HG03565 (cell line): ENCODE data around the gene CFAP74.

Source experiments
- ATAC-seq: cut with Tn5 transposase; IDR thresholded peaks from one replicate; pipeline ENCODE4 v1.9.1; 2021; ENCODE audit warnings: mild to moderate bottlenecking, moderate library complexity; ENCODE audit not compliant: unreplicated experiment

CFAP74 gene

DNA sequence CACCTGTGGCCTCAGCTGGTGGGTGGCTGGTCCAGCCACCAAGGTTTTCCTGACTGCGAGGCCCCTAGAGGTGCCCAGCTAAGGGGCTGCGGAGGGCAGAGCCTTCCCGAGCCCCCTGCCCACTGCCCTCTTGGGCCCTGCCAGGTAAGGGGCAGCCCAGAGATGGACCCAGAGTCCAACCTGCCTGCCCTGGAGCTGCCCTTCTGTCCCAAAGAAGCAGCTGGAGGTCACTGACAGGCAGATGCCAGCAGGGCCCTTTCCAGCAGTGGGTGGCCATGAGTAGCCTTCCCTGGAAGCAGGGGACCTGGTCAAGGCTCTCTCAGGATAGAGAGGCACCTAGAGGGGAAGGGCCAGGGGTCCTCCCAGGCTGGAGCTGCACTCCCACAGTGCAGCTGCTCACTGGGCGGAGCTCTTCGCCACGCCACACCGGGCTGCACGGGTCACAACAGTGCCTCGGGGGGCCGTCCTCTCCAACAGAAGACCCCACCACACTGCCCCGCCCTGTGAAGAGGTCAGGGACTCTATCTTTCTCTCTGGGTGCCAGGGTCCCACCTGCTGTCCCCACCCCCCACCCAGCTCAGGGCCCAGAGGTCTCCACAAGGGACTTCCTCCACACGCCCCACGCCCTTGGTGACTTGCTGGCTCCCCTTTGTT, 101.8 kb downstream of the CFAP74 start:
- no peak for ATAC-seq

DNA sequence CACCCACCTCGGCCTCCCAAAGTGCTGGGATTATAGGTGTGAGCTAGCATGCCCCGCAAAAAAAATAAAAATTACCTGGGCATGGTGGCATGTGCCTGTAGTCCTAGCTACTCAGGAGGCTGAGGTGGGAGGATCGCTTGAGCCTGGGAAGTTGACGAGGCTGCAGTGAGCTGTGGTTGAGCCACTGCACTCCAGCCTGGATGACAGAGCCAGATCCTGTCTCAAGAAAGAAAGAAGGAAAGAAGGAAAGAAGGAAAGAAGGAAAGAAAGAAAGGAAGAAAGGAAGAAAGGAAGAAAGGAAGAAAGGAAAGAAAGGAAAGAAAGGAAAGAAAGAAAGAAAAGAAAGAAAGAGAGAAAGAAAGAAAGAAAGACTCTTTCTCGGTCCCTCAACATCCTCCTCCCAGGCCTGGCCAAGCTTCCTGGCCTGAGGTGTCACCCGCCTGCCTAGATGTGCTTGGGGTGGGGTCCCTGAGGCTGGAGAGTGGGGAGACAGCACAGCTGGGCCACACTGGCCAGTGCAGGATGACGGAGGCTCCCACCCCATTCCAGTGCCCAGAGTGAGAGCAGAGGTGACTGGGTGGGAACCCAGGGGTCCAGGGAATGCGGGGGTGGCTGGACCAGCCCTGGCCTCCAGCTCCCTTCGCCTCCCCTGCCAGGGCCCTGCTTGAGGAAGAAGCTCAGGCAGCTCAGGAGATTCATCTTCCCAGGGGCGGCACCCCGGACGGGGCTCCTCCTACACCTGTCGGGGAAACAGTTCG, 102.5 kb downstream of the CFAP74 start:
- no peak for ATAC-seq

DNA sequence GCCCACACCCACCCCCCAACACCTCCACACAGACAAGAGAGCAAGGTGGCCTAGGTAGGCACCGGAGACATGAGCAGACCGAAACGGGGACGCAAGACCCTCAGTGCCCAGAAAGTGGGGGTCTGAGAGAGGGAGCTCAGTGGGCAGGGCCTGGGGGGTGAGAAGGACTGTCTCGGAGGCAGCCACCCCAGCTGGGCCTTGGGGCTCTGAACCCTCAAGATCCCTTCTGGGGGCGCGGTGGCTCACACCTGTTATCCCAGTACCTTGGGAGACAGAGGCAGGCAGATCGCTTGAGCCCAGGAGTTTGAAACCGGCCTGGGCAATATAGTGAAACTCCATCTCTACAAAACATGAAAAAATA, 103.6 kb downstream of the CFAP74 start:
- ATAC-seq: no peak

DNA sequence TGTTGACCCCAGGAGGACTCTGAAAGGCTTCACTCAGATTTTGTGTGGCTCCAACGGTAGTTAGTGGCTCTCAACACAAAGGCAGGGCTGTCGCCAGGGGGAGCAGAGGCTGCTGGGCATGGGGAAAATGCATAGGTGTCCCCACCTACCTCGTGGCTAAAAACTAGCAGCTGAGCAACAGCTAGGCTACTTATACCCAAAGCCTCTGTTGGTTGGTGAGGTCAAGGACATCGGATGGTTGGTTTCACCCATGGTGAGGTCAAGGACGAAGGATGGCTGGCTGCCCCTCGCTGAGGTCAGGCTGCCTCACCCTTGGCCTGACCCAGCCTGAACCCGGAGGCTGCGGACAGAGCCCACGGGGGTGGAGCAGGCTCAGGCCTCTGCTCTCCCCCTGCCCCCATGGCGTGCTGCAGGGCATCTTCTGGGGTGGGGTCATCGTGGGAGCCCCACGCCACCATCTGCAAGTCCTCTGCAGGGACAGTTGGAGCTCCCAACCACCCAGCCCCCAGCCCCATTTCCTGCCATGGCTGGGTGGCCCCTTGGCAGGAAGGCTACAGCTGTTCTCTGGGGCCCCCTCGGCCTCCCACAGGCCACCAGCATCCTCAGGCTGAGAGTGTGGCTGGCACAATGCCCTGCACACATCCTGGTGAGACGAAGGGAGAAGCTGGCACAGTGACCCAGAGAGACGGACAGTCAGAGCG, 104.2 kb downstream of the CFAP74 start:
- ATAC-seq: no peak

DNA sequence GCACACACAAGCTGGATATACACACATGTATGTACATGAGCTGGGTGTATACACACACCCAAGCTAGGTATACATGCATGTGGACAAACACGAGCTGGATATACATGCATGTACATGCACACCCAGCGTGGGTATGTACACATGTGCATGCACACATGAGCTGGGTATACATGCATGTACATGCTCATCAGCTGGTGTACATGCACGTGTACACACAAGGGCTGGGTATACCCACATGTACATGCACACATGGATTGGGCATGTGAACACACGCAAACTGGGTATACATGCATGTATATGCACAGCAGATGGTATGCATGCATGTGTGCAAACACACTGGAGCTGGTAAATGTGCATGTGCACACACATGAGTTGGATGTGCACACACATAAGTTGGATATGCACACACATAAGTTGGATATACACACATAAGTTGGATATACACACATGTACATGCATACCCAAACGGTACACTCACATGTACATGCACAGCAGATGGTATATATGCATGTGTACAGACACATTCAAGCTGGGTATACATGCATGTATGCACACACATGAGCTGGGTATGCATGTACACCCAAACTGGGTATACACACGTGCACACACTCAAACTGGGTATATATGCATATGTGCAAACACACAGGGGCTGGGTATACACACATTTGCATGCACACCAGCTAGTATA, 105.2 kb downstream of the CFAP74 start:
- no peak for ATAC-seq

DNA sequence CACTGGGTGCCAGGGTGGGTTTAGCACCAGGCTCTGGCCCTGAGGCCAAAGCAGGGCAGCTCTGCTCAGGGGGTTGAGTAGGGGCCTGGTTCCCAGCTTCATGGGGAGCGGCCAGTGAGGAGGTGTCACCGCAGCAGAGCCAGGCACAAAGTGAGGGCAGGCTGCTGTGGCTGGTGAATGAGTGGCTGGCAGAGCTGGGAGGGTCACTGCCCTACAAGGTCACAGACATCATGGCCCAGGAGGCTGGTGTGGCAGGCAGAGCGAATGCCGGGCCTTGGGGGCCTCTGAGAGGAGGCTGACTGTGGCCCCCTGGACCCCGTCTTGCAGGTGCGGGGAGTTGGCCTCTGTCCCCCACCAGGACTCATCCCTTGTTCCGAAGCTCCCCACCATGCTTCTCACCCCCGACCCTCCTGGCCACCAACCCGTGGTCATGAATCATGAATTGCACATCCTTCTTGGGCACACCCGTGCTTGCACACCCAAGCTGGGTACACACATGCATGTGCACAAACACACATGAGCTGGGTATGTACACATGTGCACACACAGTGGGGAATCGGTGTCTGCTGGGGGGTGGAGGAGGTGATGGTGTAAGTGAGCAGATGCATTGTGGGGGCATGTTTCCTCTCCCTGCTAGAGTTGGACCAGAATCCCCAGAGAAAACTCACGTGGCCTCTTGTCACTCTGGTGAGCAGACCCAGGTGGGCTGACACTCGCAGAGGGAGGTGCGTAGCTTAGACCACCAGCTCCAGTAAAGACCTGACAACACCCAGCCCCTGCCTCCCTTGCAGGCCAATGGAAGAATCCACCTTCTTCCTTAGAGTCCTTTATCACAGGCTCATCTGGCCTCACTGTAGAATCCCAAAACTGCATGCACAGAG, 107.9 kb downstream of the CFAP74 start:
- no peak for ATAC-seq

DNA sequence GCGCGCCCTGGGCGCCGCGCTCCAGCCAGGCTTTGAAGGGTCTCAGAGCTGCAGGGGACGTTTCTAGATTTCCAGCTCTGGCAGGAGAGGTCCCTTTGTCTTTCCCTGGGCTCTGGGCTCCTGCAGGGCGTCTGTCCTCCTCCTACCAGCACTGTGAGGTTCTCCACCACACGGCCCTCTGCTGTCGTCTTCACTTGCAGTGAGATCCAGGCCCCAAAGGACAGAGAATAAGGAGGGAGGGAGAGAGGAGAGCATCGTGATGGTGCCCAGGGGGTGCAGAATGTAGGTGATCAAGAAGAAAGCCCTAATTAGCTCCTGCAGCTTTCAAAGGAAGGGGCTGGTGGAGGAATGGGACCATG, 108.5 kb downstream of the CFAP74 start:
- ATAC-seq: no peak

DNA sequence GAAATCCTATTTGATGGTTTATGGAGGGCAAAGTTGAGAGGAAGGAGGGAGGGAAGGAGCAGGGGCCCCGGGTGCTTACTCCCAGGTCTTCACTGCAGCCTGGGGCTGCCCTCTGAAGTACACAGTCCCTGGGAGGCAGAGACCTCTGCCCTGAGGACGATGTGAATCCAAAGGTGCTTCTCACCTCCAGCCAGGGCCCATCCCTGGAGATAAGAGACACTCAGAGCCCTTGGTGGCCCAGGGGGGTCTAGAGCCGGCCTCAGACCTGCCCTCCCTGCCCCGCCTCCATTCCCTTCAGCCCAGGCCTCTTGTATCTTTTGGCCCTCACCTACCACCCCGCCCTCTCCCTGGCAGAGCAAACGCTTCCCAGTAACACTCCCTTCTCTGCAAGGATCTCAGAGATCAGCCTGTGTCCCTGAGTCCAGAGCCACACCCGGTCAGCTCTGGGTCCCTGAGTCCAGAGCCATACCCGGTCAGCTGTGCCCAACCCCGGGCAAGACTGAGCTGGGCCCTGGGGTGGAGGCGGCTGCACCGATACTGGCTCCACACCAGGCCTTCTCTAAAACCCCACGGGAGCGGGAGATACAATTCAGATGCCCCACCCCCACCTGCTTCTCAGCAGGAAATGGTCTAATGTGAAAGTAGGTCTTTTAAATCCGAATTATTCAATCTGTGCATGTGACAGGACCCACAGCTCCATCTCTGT, 109.1 kb downstream of the CFAP74 start:
- no peak for ATAC-seq

DNA sequence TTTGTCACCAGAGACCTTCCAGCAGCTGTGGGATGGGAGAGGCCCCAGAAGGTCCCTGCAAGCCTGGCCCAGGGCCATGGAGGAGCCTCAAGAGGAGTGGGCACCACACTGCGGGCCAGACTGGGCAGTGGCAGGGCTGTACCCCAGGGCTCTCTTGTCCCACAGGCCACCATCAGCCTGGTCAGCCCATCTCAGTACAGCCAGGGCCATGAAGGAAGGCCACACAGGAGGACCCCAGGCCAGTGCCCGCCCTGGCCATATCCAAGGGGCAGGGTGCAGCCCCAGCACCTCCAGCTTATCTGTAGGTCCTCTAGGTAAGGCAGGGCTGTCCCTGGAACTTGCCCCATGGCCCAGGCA, 109.6 kb downstream of the CFAP74 start:
- ATAC-seq: no peak

DNA sequence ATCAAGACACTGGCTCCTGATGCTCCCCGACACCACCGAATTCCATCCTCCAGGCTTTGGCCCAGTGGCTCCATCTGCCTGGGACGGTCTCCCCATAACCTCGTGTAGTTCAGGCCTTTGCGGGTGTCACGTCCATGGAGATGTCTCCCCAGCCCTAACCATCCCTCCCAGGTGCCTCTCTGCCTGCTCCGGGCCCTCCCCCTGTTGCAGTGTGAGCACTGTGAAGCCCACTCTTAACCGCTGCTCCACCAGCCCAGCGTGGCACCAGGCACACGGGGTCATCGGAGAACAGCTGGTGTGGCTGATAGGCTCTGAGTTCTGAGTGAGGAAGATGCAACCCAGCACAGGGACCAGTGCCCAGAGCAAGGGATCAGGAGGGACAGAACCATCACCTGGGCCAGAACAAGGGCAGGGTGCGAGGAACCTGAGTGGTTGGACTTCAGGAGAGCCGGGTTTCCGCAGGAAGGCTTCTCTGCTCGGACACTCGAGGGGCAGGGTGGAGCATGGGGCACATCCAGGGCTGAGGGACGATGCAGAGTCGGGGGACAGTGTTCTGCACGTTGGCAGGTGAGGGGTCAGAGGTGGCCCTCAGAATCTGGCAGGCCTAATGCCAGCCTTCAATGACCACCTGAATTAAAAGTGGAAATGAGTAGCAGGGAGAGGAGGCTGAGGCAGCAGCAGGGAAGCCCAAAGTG, 110.1 kb downstream of the CFAP74 start:
- ATAC-seq: no peak

DNA sequence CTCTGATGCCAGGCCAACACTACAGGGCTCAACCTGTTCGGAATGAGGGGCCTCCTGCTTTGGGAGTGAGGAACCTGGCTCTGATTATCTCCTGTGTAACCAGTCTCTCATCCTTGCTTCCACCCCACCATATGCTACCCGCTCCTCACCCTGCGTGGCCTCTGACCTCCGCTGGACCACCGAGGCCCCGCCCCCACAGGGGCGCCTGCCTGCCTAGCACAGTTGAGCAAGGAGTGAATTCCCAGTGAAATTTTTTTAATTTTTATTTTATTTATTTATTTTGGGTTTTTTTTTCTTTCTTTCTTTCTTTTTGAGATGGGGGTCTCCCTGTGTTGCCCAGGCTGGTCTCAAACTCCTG, 110.8 kb downstream of the CFAP74 start:
- no peak for ATAC-seq

DNA sequence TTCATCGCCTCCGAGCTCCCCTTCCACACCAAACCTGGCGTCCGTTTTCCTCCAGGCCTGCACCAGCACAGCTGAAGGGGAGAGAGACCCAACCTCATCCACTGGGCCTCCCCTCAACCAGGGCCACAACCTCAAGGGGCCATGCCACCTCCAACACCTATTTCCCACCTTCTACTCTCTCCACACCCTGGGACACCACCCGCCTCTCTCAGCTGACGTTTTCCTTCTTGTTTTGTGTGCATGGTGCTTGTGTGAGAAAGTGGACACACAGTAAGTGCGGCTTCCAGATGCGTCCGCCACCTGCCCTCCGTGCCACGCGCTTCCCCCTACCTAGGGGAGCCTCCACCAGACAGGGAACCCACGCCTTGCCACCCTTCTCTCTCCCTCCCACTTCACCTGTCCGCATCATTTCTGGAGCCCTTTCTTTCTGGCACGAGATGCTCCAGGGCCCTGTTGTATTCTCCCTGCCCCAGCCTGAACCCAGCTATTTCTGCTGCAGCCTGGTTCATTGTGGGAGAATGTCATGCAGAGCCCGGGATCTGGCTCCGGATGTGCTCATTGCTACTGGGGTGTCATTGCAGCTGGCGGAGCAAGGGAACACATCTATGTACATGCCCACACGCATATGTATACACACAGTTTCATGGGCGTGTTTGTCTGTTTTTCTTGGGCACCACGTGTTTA, 111.4 kb downstream of the CFAP74 start:
- no peak for ATAC-seq

DNA sequence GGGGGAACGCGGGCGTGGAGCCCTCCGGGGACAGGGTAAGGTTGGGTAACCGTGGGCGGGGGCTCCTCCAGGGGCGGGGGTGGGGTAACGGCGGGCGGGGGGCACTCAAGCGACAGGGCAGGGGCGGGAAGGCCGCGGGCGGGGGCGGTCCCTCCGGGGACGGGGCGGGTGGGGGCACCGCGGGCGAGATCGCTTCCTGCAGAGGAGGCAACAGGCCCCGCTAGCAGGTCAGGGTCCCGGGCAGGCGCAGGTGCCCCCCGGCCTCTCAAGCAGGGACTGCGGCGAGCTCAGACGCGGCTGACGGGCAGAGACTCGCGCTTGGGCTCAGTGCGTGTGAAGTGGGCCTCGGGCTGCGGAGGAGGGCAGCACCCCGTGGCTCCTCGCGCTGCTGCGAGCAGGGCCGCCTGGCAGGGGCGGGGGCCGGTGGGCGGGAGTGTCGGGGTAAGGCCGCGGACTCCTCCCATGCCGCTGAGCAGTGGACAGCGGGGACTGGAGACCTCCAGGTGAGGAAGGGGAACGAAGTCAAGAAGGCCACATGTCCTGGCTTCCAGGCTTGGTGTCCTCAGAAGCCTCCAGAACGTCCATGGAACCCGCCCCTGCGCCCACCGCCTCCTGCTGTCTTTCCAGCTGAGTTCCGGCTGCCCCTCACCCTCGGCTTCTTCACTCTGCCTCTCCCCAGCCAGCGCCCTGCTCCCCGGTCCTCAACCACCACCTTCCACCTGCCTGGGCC, 112.1 kb downstream of the CFAP74 start:
- no peak for ATAC-seq

DNA sequence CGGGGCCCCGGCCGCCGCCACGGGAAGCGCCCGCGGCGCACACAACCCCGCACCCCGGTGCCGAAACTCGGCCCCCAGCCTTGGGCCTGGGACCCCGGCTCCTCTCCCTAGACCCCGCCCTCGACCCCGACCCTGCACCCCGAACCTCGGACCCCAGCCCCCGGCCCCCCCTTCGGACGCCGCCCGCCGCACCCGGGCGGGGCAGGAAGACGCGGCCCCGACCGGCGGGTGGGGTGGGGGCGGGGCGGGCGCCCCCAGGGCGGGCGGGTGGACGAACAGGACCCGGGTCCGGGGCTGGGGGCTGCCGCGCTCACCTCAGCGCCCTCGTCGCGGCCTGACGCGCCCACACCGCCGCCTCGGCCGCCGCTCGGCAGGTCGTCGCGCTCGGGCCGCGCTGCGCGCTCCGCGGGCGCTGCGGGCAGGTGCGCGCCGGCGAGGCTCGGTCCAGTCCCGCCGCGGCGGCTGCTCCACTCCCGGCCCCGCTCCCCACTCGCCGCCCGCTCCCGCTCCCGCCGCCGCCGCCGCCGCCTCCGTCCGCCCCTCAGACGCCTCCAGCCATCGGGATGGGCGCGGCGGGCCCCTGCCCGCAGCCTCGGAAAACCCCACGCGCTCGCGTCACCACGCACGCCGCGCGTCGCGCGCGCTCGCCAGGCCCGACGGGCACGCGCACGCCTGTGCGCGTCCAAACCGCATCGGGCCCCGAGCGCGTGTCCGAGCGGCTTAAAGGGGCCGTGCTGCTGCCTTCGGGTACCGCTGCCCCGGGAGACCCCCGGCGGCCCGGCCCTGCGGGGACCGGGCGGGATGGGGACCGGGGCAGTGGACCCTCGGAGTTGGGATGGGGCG, 112.9 kb downstream of the CFAP74 start, which contains the start of gene GNB1:
Gene GNB1 (minus strand): TSS at position 582 of the 843 bp plus-strand sequence. CDS start 65,634 bp downstream, outside the sequence.
- peak; percentile 78 for ATAC-seq

DNA sequence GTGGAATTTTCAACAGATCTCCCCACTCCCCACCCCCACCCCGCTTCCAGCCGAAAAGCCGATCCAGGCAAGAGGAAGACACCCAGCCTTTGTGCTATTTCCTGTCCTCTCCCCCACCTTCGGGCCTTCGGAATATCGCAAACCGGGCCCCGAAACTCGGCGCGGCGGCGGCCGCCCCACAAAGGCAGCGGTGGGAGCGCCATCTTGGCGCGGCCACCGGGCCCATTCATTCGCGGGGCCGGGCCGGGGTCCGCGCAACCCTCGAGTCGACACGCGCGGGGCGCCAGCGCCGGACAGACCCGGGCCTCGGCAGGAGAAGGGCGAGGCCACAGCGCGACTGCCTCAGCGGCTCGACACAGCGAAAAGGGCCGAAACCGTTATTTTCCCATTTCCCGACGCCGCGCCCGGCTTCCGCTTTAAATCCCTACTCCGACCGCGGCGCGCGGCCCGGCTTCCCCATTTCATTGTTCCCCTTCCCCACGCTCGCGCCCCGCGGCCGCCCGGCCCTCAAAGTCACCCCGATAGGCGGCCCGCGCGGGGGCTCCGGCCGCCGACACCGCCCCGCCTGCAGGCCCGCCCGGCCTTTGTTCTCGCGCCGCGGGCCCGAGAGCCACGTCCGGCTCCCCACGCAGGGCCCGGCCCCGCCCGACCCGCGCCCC, 113.6 kb downstream of the CFAP74 start:
- ATAC-seq: no peak

DNA sequence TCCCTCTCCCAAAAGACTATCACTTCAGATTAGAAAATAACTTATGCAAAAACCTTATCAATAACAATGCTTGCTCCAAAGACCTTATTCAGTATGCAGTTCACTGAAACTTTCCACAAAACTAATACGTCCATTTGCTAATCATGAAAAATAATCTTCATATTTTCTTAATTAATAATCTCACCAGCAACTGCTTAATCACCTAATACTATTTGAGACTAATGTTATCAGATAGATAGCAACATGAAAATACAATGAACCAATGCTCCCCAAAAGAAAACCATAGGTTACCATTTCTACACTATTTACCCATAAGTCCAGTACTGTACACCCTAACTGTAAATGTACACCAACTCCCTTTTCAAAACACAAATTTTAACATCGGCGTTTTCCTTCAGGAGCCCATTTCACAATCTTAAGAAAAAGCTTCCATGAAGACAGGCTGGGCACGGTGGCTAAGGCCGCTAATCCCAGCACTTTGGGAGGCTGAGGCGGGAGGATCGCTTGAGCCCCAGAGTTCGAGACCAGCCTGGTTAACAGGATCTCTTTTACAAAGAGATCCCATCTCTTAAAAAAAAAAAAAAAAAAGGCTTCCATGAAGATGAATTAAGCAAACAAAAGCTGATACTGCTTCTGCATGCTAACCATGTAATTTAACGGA, 114.4 kb downstream of the CFAP74 start:
- ATAC-seq: no peak
